AG04450 (cell line): Measurements from ENCODE around the gene HRCT1. TPM values are rescaled to one million over a fixed set of nuclear protein-coding genes. Genes with fewer than 3 reads are reported as not detected.
A peak's percentile ranks its signal among the peaks of the same experiment; 100 is the strongest.

Source experiments
- CTCF ChIA-PET: fragments of 300-600, 350-600 bp; formaldehyde crosslinking; extraction: SDS; loops from one replicate; lab custom pipeline; 2022; ENCODE audit warnings: antibody characterized with exemption, inconsistent platforms; lab: Charles Lee
- POLR2A ChIA-PET: fragments of 350-600 bp; formaldehyde crosslinking; extraction: SDS; loops from one replicate; lab custom pipeline; 2021; ENCODE audit warnings: antibody characterized with exemption, inconsistent platforms; lab: Yijun Ruan, JAX
- DNase-seq: peaks from one replicate; pipeline ENCODE4 v3.0.0-alpha.2; 2011; ENCODE audit warnings: low read depth, low spot score
- H3K27ac ChIP-seq: one replicate; pipeline ENCODE4 v1.5.1; 2012; ENCODE audit warnings: low read depth, low read length, control low read depth
- H3K27me3 ChIP-seq: one replicate; pipeline ENCODE4 v1.6.0; 2012; ENCODE audit warnings: low read length; ENCODE audit not compliant: control insufficient read depth, insufficient read depth
- H3K4me3 ChIP-seq: 2 replicates; pipeline ENCODE4 v1.5.1; 2011; ENCODE audit warnings: mild to moderate bottlenecking, low read depth, low read length, control low read depth
- H3K9me3 ChIP-seq: 2 replicates; pipeline ENCODE4 v1.5.1; 2012; ENCODE audit warnings: low read length; ENCODE audit not compliant: control insufficient read depth, insufficient read depth
- polyA plus RNA-seq: library from polyadenylated mRNA; depleted of rRNA; stranded (reverse); fragments of >200 nt; gene quantifications from 2 replicates; pipeline ENCODE4 v1.2.3, GENCODE V29; 2011
- TF ChIP-seq, protein P1 (sequence below): IDR thresholded peaks from 2 replicates; pipeline ENCODE4 v1.5.1; 2011; ENCODE audit warnings: low read depth, low read length, control low read depth, inconsistent platforms

HRCT1 gene
- polyA plus RNA-seq, 1 experiment: 2.7 TPM

DNA sequence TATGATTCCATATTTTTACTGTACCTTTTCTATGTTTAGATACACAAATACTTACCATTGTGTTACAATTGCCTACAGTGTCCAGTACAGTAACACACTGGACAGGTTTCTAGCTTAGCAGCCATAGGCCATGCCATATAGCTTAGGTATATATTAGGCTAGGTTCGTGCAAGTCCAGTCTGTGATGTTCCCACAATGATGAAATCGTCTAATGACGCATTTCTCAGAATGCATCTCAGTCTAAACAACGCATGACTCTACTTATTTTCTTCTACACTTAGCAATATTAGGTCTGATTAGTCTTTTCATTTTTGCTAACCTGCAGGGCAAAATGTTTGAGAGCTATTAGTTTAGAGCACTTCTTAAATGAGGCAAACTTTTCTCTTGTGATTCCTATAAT is 29.3 kb downstream of the HRCT1 start:
- CTCF ChIA-PET: interaction anchor here (1.4 to 4.8 kb wide), 3 partner anchors 11 to 32 kb away, joined by 3 to 34 read pairs (median 5); no protein-coding TSS in a partner anchor
- POLR2A ChIA-PET: interaction anchor here (1.0 to 2.5 kb wide), 3 partner anchors 11 to 30 kb away, joined by 3 to 16 read pairs (median 7); partner anchors contain the start of gene HRCT1
- TF ChIP-seq, protein P1, sequence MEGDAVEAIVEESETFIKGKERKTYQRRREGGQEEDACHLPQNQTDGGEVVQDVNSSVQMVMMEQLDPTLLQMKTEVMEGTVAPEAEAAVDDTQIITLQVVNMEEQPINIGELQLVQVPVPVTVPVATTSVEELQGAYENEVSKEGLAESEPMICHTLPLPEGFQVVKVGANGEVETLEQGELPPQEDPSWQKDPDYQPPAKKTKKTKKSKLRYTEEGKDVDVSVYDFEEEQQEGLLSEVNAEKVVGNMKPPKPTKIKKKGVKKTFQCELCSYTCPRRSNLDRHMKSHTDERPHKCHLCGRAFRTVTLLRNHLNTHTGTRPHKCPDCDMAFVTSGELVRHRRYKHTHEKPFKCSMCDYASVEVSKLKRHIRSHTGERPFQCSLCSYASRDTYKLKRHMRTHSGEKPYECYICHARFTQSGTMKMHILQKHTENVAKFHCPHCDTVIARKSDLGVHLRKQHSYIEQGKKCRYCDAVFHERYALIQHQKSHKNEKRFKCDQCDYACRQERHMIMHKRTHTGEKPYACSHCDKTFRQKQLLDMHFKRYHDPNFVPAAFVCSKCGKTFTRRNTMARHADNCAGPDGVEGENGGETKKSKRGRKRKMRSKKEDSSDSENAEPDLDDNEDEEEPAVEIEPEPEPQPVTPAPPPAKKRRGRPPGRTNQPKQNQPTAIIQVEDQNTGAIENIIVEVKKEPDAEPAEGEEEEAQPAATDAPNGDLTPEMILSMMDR: no peak
- no peaks in the 10 kb centered on the region for H3K27me3 ChIP-seq
- no peak overlapping the region for H3K27ac ChIP-seq
- H3K4me3 ChIP-seq: no peak overlapping the region
- no peak for DNase-seq
- H3K9me3 ChIP-seq: no peaks in the 10 kb centered on the region

DNA sequence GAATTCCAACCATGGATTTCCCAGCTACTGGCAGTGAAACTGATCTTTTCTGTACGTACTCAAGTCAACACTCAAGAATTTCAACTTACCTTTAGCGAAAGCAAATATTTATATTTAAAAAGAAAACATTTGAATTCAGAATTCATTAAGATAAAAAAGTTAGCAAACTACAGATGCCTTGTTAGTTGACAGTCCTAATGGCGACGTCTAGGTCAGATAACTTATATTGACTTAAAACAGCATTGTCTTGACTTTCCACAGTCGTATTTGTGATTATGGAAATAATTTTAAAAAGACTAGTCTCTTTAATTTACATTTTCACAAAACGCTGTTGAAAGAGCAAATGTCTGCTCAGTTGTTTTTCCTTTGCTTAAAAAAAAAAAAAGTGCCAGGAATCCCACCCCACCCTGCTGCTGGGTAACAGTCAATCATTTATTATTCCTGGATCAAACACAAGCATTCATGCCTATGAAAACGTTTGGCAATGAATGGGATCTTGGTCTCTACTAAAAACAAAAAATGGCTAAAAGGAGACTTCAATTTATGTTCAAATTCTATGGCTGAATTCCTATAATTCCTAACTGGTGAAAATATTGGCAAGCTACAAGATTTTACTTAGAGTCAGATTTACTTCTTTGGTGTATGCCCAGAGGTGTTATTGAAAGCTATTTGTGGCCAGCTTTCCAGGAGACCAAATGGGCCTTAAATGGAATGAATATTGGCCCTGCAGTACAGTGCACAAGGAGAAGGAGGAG is 29.9 kb downstream of the HRCT1 start:
- DNase-seq: peak; percentile 47
- ChIA-PET CTCF (interaction anchor here (1.4 to 4.8 kb wide), 3 partner anchors 10 to 33 kb away, joined by 3 to 34 read pairs (median 5); no protein-coding TSS in a partner anchor), POLR2A (interaction anchor here (1.0 to 2.5 kb wide), 4 partner anchors 9 to 30 kb away, joined by 3 to 16 read pairs (median 6); partner anchors contain the start of gene HRCT1)
- Histone ChIP-seq H3K4me3 (no peak overlapping the region), H3K27me3 (no peaks in the 10 kb centered on the region), H3K27ac (peak overlapping the region; percentile 68), H3K9me3 (no peaks in the 10 kb centered on the region)
- TF ChIP-seq, protein P1: no peak

GRCh38 chr9:35937227-35937626 is 31.2 kb downstream of the HRCT1 start:
- TF ChIP-seq, protein P1: no peak
- DNase-seq: no peak

GRCh38 chr9:35938474-35939356 is 32.7 kb downstream of the HRCT1 start:
- CTCF ChIA-PET: interaction anchor here (1.3 to 4.8 kb wide), 3 partner anchors 7 to 56 kb away, joined by 5 to 34 read pairs (median 5); no protein-coding TSS in a partner anchor
- no peaks in the 10 kb centered on the region for H3K27me3 ChIP-seq
- H3K27ac ChIP-seq: no peak overlapping the region
- no peaks in the 10 kb centered on the region for H3K9me3 ChIP-seq
- H3K4me3 ChIP-seq: no peak overlapping the region
- POLR2A ChIA-PET: no interaction called here
- TF ChIP-seq, protein P1: no peak
- no peak for DNase-seq

More at GRCh38 chr9:35937227-35937626, 31.2 kb downstream of the HRCT1 start:
- Histone ChIP-seq H3K9me3 (no peaks in the 10 kb centered on the region), H3K27me3 (no peaks in the 10 kb centered on the region), H3K27ac (peak overlapping the region; percentile 32), H3K4me3 (no peak overlapping the region)
- POLR2A ChIA-PET: interaction anchor here (2.5 kb wide), 1 partner anchor 13 kb away, joined by 16 read pairs; no protein-coding TSS in a partner anchor
- CTCF ChIA-PET: interaction anchor here (4.8 kb wide), 1 partner anchor 9 kb away, joined by 34 read pairs; no protein-coding TSS in a partner anchor
